Activated CD4-positive, alpha-beta T cell treated with anti-CD3 and anti-CD28 coated beads, Interleukin-2, amount 50 U/mL, for 48 hours (primary cell): ENCODE results near the gene VPS39.

ENCODE experiments used
- DNase-seq, 2 experiments: peaks; one replicate each; pipeline ENCODE4 v3.0.0-alpha.2; 2020

Gene VPS39

DNA sequence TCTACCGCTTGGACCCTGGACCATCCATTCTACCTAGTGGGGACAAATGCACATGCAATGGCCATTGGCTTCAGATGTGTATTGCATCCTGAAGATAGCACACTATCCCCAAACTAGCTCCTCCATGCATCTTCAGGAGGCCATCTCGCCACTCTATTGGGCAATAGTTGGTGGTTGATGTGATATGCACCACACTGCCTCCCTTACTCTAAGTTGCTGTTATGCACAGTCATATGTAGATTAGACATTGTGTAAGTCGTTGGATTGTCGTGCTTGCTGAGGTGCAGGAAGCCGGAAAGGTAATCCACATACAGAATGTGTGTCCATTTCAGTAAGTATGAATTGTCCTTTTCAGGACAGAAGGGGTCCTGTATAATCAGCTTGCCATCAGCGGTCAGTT, 87.1 kb downstream of the VPS39 start:
- no peak for DNase-seq

- DNase-seq: no peak
These were observed 87.8 kb downstream of the VPS39 start for GRCh38 chr15:42120285-42120684.

- no peak for DNase-seq
These were observed 88.7 kb downstream of the VPS39 start for GRCh38 chr15:42119446-42119760.

DNA sequence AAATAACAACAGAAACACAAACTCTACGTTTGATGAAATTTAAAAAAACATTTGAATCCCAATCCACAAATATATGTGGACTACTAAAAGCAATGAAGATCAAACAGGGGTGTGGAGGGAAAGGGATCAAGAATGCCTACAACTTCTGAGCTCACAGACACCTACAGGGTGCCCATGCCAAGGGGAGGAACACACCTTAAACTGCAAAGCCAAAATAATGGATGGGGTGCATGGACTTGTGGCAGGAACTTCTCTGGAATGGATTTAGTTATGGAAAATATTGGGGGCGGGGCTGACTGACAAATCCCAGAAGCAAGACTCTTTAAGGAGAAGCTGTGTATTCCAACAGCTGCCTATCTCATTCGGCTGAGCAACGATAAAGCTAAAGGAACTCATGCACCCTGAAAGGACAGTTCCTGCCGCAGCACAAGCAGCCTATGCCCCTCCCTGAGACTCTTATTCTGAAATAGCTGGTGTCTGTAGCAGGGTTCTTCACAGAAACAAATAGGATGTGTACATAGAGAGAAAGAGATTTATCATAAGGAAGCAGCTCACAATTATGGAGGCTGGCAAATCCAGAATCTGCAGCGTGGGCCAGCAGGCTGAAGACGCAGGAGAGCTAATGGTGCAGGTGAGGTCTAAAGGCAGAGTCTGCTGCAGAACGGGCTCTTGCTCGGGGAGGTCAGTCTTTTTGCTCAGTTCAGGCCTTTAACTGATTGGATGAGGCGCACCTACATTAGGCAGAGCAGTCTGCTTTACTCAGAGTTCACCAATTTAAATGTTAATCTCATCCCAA, 89.3 kb downstream of the VPS39 start:
- DNase-seq: no peak

DNA sequence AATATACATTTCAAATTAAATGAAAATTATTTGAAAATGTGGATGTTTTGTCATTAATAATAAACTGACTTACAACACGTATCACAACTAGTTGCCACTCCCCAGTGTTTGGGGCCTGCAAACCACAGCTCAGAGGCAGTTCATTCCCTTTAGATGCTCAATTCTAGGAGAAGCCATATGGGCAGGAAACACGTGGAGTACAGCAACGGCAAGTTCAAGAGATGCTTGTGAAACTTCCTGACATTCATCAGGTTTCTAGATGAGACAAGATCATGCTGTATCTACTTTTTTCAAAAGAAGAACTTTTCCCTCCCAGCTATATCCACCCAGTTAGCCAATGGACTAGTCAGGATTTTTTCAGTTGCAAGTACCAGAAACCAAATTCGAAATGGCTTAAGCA, 96.2 kb downstream of the VPS39 start:
- DNase-seq: no peak

DNA sequence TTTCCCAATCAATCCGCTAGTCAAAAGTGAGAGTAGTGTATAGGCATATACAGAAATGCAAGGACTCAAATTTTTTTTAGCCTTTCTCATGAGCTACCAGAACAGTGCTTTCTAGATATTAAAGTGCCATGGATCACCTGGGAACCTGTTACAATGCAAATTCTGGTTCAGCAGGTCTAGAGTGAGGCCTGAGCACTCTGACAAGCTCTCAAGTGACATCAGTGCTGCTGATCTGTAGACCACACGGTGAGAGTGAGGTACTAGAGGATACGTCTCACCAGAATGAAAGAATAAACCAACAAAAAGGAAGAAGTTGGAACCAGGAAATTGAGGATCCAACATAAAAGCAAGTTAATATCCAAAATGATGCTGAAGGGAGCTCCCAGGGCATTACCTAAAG, 97.7 kb downstream of the VPS39 start:
- DNase-seq: no peak

GRCh38 chr15:42108806-42109205, 99.3 kb downstream of the VPS39 start:
- no peak for DNase-seq
